Testis (tissue), 2 donors: Measurements from ENCODE around the gene PORCN.

Experiments used
- CTCF ChIP-seq, 3 experiments: fragments of 450-650 bp in 2 of 3; fragments of 200-600 bp in 1 of 3; sonication (generic) in 1 of 3; IDR thresholded peaks; one replicate each; pipeline ENCODE4 v1.5.1; 2016 to 2019; ENCODE audit warnings: antibody characterized with exemption in 3 of 3, mild to moderate bottlenecking in 2 of 3, moderate library complexity in 1 of 3
- POLR2A ChIP-seq: fragments of 450-650 bp; IDR thresholded peaks from one replicate; pipeline ENCODE4 v1.6.1; 2017; ENCODE audit warnings: antibody characterized with exemption, mild to moderate bottlenecking, moderate library complexity

DNA sequence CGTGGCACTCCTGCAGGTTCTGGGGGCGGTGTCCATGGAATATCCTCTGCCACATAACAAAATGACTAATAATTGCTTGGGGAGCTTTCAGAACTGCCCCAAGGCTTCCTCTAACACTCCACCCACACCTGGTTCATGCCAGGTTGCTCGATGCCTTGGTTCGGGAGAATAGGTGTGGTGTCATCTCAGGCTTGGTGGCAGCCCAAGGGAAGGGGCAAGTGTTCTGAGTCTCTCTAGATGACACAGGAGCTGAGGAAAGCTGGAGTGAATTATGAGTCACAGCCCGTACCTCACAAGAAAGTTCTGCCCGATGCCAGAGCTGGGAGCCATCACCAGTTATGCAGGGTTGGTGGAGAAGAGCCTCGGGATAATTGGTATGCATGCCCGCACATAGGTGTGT is 18.1 kb upstream of the PORCN start:
- TF ChIP-seq CTCF (IDR thresholded peaks at IDR 0.05) (no peak), POLR2A (no peak)
